ENCODE results near the gene TMEM238L. TPM values are rescaled to one million over a fixed set of nuclear protein-coding genes. Genes with fewer than 3 reads are reported as not detected.

Gene TMEM238L
- total RNA-seq, 1 donor, result not detected

DNA sequence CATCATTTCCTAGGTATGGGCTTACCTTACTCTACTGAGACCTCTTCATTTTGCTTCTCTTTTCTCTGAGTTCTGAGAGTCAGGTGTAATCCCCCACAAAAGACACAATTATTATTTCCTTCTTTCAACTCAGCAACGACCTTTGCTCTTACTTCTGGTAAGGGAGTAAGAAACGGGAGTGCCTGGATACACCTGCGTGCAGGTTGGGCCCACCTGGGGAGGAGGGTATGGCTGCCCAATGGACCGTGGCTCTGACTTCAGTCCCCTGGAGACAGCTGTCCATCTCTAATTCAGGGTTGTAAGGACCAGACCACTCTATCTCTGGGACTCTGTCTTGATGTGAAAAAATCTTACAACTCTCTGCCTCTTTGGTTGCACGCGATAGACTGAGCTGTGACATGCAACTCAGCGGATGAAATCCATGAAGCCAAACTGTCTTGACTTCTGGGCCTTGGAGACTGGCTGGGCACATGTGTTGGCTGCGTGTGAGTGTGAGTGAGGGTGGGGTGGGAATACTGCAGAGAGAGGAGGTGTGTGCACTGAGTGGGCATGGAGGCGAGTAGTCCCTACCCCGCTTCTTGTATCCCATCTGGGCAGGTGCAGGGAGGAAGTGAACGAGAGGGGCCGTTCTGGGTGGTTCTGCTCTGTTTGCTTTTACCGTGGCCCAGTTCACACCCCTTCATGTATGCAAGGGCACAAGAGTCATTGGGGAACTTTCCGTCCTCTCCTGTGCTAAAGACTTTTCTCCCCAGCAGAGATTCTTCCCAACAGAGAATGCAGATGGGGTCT is 1.2 kb downstream of the TMEM238L start:
- Histone ChIP-seq H3K79me2 (ENCODE audit: insufficient read depth, low read length) (no peaks in the 10 kb centered on the region), H3K27me3 (ENCODE audit: insufficient read depth, low read length) (no peaks in the 10 kb centered on the region), H3K4me2 (ENCODE audit: insufficient read depth, low read length) (no peak overlapping the region), H2AFZ (ENCODE audit: low read length) (no peak overlapping the region), H3K4me3 (ENCODE audit: insufficient read depth, low read length) (no peak overlapping the region), H4K20me1 (ENCODE audit: insufficient read depth, low read length) (no peaks in the 10 kb centered on the region), H3K4me1 (ENCODE audit: insufficient read depth, low read length) (no peaks in the 10 kb centered on the region), H3K36me3 (ENCODE audit: insufficient read depth, low read length) (no peaks in the 10 kb centered on the region), H3K9me3 (ENCODE audit: low read depth, low read length) (no peaks in the 10 kb centered on the region), H3K27ac (ENCODE audit: low read depth, low read length) (no peak overlapping the region)
- no peak for DNase-seq (ENCODE audit: insufficient read length, low spot score, missing footprints)
- TF ChIP-seq, protein P1, sequence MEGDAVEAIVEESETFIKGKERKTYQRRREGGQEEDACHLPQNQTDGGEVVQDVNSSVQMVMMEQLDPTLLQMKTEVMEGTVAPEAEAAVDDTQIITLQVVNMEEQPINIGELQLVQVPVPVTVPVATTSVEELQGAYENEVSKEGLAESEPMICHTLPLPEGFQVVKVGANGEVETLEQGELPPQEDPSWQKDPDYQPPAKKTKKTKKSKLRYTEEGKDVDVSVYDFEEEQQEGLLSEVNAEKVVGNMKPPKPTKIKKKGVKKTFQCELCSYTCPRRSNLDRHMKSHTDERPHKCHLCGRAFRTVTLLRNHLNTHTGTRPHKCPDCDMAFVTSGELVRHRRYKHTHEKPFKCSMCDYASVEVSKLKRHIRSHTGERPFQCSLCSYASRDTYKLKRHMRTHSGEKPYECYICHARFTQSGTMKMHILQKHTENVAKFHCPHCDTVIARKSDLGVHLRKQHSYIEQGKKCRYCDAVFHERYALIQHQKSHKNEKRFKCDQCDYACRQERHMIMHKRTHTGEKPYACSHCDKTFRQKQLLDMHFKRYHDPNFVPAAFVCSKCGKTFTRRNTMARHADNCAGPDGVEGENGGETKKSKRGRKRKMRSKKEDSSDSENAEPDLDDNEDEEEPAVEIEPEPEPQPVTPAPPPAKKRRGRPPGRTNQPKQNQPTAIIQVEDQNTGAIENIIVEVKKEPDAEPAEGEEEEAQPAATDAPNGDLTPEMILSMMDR (IDR thresholded peaks at IDR 0.05; ENCODE audit: extremely low read depth, low read depth, low read length), result no peak

DNA sequence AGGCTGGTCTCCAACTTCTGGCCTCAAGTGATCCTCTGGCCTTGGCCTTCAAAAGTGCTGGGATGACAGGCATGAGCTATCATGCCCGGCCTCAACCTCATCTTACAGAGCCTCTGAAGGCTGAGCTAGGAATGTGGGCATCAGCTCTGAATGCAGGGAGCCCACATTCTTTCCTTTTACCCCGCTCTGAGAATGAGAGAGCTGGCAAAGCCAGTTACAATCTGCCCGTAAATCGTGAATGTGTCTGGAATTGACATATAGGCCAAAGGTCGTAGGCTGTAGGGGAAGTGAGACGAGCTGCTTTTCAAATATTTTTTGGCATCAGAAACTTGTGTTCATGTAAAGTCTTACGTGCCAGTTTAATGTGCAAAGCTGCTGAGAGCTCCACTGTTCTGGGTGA is 4.5 kb downstream of the TMEM238L start:
- H3K27ac ChIP-seq (ENCODE audit: low read depth, low read length), result no peak overlapping the region
- no peaks in the 10 kb centered on the region for H3K79me2 ChIP-seq (ENCODE audit: insufficient read depth, low read length)
- no peaks in the 10 kb centered on the region for H3K4me1 ChIP-seq (ENCODE audit: insufficient read depth, low read length)
- no peaks in the 10 kb centered on the region for H3K27me3 ChIP-seq (ENCODE audit: insufficient read depth, low read length)
- no peak overlapping the region for H3K4me3 ChIP-seq (ENCODE audit: insufficient read depth, low read length)
- no peaks in the 10 kb centered on the region for H4K20me1 ChIP-seq (ENCODE audit: insufficient read depth, low read length)
- TF ChIP-seq, protein P1 (IDR thresholded peaks at IDR 0.05; ENCODE audit: extremely low read depth, low read depth, low read length), result no peak
- H3K36me3 ChIP-seq (ENCODE audit: insufficient read depth, low read length), result no peaks in the 10 kb centered on the region
- H2AFZ ChIP-seq (ENCODE audit: low read length), result no peak overlapping the region
- no peak overlapping the region for H3K4me2 ChIP-seq (ENCODE audit: insufficient read depth, low read length)
- no peaks in the 10 kb centered on the region for H3K9me3 ChIP-seq (ENCODE audit: low read depth, low read length)
- no peak for DNase-seq (ENCODE audit: insufficient read length, low spot score, missing footprints)

DNA sequence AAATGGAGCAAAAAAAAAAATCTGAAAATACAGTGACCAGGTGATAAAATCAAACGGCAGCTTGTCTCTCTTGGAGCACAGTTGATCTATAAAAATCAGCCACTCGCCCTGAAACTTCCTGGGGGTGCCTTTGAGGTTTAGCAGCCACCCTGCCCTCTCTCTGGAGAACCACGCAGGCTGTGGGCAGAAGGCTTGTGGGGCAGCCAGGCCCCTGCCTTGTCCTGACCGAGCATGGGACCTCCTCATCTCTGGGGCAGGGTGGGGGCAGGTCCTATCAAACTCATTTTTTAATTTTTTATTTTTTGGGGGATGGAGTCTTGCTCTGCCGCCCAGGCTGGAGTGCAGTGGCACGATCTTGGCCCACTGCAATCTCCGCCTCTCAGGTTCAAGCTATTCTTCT is 5.0 kb downstream of the TMEM238L start:
- no peaks in the 10 kb centered on the region for H3K79me2 ChIP-seq (ENCODE audit: insufficient read depth, low read length)
- H3K4me1 ChIP-seq (ENCODE audit: insufficient read depth, low read length), result no peaks in the 10 kb centered on the region
- H3K27ac ChIP-seq (ENCODE audit: low read depth, low read length), result no peak overlapping the region
- H2AFZ ChIP-seq (ENCODE audit: low read length), result no peak overlapping the region
- H3K9me3 ChIP-seq (ENCODE audit: low read depth, low read length), result no peaks in the 10 kb centered on the region
- no peak overlapping the region for H3K4me3 ChIP-seq (ENCODE audit: insufficient read depth, low read length)
- TF ChIP-seq, protein P1 (IDR thresholded peaks at IDR 0.05; ENCODE audit: extremely low read depth, low read depth, low read length), result no peak
- H3K4me2 ChIP-seq (ENCODE audit: insufficient read depth, low read length), result no peak overlapping the region
- no peak for DNase-seq (ENCODE audit: insufficient read length, low spot score, missing footprints)
- H3K27me3 ChIP-seq (ENCODE audit: insufficient read depth, low read length), result no peaks in the 10 kb centered on the region
- H3K36me3 ChIP-seq (ENCODE audit: insufficient read depth, low read length), result no peaks in the 10 kb centered on the region
- H4K20me1 ChIP-seq (ENCODE audit: insufficient read depth, low read length), result no peaks in the 10 kb centered on the region

DNA sequence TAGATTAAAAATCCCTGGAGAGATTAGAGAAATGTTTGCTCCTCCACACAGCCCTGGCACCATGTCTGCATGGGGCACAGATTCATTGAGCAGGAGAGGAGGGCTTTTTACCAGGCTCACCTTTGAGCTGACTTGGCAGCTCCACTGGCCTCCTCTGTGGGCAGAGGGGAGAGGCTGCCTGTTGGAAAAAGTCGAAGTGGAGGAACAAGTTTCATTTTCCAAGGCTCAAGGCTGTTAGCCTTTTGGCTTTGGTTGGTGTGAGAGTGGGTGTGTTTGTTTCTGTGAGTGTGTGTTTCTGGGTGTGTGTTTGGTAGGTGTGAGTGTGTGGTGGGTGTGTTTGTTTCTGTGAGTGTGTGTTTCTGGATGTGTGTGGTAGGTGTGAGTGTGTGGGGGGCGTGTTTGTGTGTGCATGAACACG is 5.6 kb downstream of the TMEM238L start:
- TF ChIP-seq, protein P1 (IDR thresholded peaks at IDR 0.05; ENCODE audit: extremely low read depth, low read depth, low read length), result no peak

More for the DNA sequence above, 5.6 kb downstream of the TMEM238L start:
- H3K36me3 ChIP-seq (ENCODE audit: insufficient read depth, low read length), result no peaks in the 10 kb centered on the region
- H3K4me3 ChIP-seq (ENCODE audit: insufficient read depth, low read length), result no peak overlapping the region
- no peak overlapping the region for H2AFZ ChIP-seq (ENCODE audit: low read length)
- H3K27ac ChIP-seq (ENCODE audit: low read depth, low read length), result no peak overlapping the region
- H3K4me2 ChIP-seq (ENCODE audit: insufficient read depth, low read length), result no peak overlapping the region
- H3K4me1 ChIP-seq (ENCODE audit: insufficient read depth, low read length), result no peaks in the 10 kb centered on the region
- no peaks in the 10 kb centered on the region for H4K20me1 ChIP-seq (ENCODE audit: insufficient read depth, low read length)
- H3K9me3 ChIP-seq (ENCODE audit: low read depth, low read length), result no peaks in the 10 kb centered on the region
- no peak for DNase-seq (ENCODE audit: insufficient read length, low spot score, missing footprints)
- H3K27me3 ChIP-seq (ENCODE audit: insufficient read depth, low read length), result no peaks in the 10 kb centered on the region
- no peaks in the 10 kb centered on the region for H3K79me2 ChIP-seq (ENCODE audit: insufficient read depth, low read length)

Data from osteoblast (primary cell).